Loucy (cell line): ENCODE data around the gene AVPR2.

Source experiments
- H2AFZ ChIP-seq: fragments of 200-600 bp; sonication (generic); 2 replicates; pipeline ENCODE4 v1.6.0; 2016; ENCODE audit warnings: antibody characterized with exemption, mild to moderate bottlenecking, low read length, moderate library complexity
- H3F3A ChIP-seq: fragments of 200-600 bp; 2 replicates; pipeline ENCODE4 v1.6.0; 2016; ENCODE audit warnings: antibody characterized with exemption, low read depth, mild to moderate bottlenecking
- H3K27me3 ChIP-seq: fragments of 200-600 bp; sonication (generic); 2 replicates; pipeline ENCODE4 v1.6.1; 2014; ENCODE audit warnings: low read length, mild to moderate bottlenecking; ENCODE audit not compliant: insufficient read depth, poor library complexity, severe bottlenecking
- H3K36me3 ChIP-seq: fragments of 200-600 bp; sonication (generic); 2 replicates; pipeline ENCODE4 v1.6.1; 2016; ENCODE audit warnings: low read length; ENCODE audit not compliant: insufficient read depth
- H3K4me1 ChIP-seq: fragments of 200-600 bp; sonication (generic); 2 replicates; pipeline ENCODE4 v1.5.1; 2014; ENCODE audit warnings: low read length, mild to moderate bottlenecking; ENCODE audit not compliant: insufficient read depth, poor library complexity, severe bottlenecking
- H3K4me2 ChIP-seq: fragments of 200-600 bp; sonication (generic); 2 replicates; pipeline ENCODE4 v1.6.0; 2014; ENCODE audit warnings: antibody characterized with exemption, low read length, low read depth, mild to moderate bottlenecking; ENCODE audit not compliant: poor library complexity, severe bottlenecking
- H3K4me3 ChIP-seq: fragments of 200-600 bp; sonication (generic); 2 replicates; pipeline ENCODE4 v1.5.1; 2014; ENCODE audit warnings: low read length, mild to moderate bottlenecking, mixed read lengths; ENCODE audit not compliant: poor library complexity, severe bottlenecking
- H3K79me2 ChIP-seq: fragments of 200-600 bp; sonication (generic); 2 replicates; pipeline ENCODE4 v1.6.1; 2014; ENCODE audit warnings: low read length; ENCODE audit not compliant: insufficient read depth
- H3K9ac ChIP-seq: fragments of 200-600 bp; sonication (generic); 2 replicates; pipeline ENCODE4 v1.6.0; 2014; ENCODE audit warnings: mild to moderate bottlenecking, low read depth, low read length, moderate library complexity; ENCODE audit not compliant: poor library complexity, severe bottlenecking
- H3K9me2 ChIP-seq: fragments of 200-600 bp; sonication (generic); replicated peaks from 2 replicates; pipeline ENCODE4 v1.6.1; 2016; ENCODE audit warnings: low read depth, low read length, mixed read lengths
- H3K9me3 ChIP-seq: fragments of 200-600 bp; sonication (generic); 2 replicates; pipeline ENCODE4 v1.6.1; 2014; ENCODE audit warnings: mild to moderate bottlenecking, antibody characterized with exemption, low read length, low read depth; ENCODE audit not compliant: insufficient read depth
- H4K20me1 ChIP-seq: fragments of 200-600 bp; sonication (generic); 2 replicates; pipeline ENCODE4 v1.6.0; 2014; ENCODE audit warnings: antibody characterized with exemption, low read length, mild to moderate bottlenecking; ENCODE audit not compliant: insufficient read depth, poor library complexity, severe bottlenecking
- CTCF ChIP-seq: fragments of 200-600 bp; sonication (generic); conservative IDR thresholded peaks from 2 replicates; pipeline ENCODE4 v1.5.1; 2014; ENCODE audit warnings: mild to moderate bottlenecking, antibody characterized with exemption, low read length
- EZH2phosphoT487 ChIP-seq: fragments of 200-600 bp; IDR thresholded peaks from 2 replicates; pipeline ENCODE4 v1.6.1; 2018; ENCODE audit warnings: antibody characterized with exemption, mild to moderate bottlenecking, moderate library complexity, borderline replicate concordance

The AVPR2 gene

GRCh38 chrX:153885208-153885787 is 19.2 kb upstream of the AVPR2 start:
- no peaks in the 10 kb centered on the region for H3K9me2 ChIP-seq
- H3F3A ChIP-seq: no peaks in the 10 kb centered on the region
- no peak for TF ChIP-seq CTCF
- no peak for TF ChIP-seq EZH2phosphoT487
- H3K9me3 ChIP-seq: no peaks in the 10 kb centered on the region
- H4K20me1 ChIP-seq: no peaks in the 10 kb centered on the region
- no peak overlapping the region for H2AFZ ChIP-seq
- H3K4me2 ChIP-seq: no peak overlapping the region
- H3K79me2 ChIP-seq: no peaks in the 10 kb centered on the region
- no peaks in the 10 kb centered on the region for H3K36me3 ChIP-seq
- H3K4me3 ChIP-seq: no peak overlapping the region
- H3K9ac ChIP-seq: no peak overlapping the region
- no peaks in the 10 kb centered on the region for H3K27me3 ChIP-seq
- peaks cover 11% of the 10 kb centered on the region for H3K4me1 ChIP-seq

GRCh38 chrX:153885968-153886903 is 18.2 kb upstream of the AVPR2 start, which contains the start of gene L1CAM:
L1CAM (minus strand) TSS chrX:153886173; CDS start chrX:153875836, 10,337 bp downstream.
- Histone ChIP-seq H3K4me1 (peaks cover 11% of the 10 kb centered on the region), H3K36me3 (no peaks in the 10 kb centered on the region), H3K4me3 (no peak within 1 kb of the TSS), H3F3A (no peaks in the 10 kb centered on the region), H3K4me2 (no peak within 1 kb of the TSS), H3K9me3 (no peaks in the 10 kb centered on the region), H3K27me3 (no peaks in the 10 kb centered on the region), H3K9ac (no peak within 1 kb of the TSS), H3K79me2 (no peaks in the 10 kb centered on the region), H3K9me2 (no peaks in the 10 kb centered on the region), H4K20me1 (no peaks in the 10 kb centered on the region), H2AFZ (no peak within 1 kb of the TSS)
- TF ChIP-seq CTCF (no peak), EZH2phosphoT487 (no peak)

GRCh38 chrX:153886915-153887314 is 17.6 kb upstream of the AVPR2 start:
- H4K20me1 ChIP-seq: no peaks in the 10 kb centered on the region
- no peaks in the 10 kb centered on the region for H3K36me3 ChIP-seq
- TF ChIP-seq CTCF (no peak), EZH2phosphoT487 (no peak)
- H3K4me3 ChIP-seq: no peak overlapping the region
- H3K4me1 ChIP-seq: peaks cover 11% of the 10 kb centered on the region
- no peaks in the 10 kb centered on the region for H3K27me3 ChIP-seq
- no peaks in the 10 kb centered on the region for H3K79me2 ChIP-seq
- peak overlapping the region; percentile 48 for H3K4me2 ChIP-seq
- H2AFZ ChIP-seq: no peak overlapping the region
- no peaks in the 10 kb centered on the region for H3F3A ChIP-seq
- H3K9me3 ChIP-seq: no peaks in the 10 kb centered on the region
- H3K9ac ChIP-seq: no peak overlapping the region
- no peaks in the 10 kb centered on the region for H3K9me2 ChIP-seq
